Endodermal cell (in vitro differentiated cells): ENCODE data around the gene BACH2. TPM values are rescaled to one million over a fixed set of nuclear protein-coding genes. Genes with fewer than 3 reads are reported as not detected.

Experiments
- DNase-seq: peaks from one replicate; pipeline ENCODE4 v3.0.0-alpha.2; 2017
- H3K27ac ChIP-seq: 2 replicates; pipeline ENCODE4 v1.5.1; 2013; ENCODE audit warnings: mild to moderate bottlenecking, low read depth, low read length, moderate library complexity
- H3K27me3 ChIP-seq: 2 replicates; pipeline ENCODE4 v1.6.1; 2013; ENCODE audit warnings: mild to moderate bottlenecking, low read length, moderate library complexity; ENCODE audit not compliant: insufficient read depth, control insufficient read depth, poor library complexity, severe bottlenecking
- H3K36me3 ChIP-seq: 2 replicates; pipeline ENCODE4 v1.7.0; 2013; ENCODE audit warnings: mild to moderate bottlenecking, low read length, moderate library complexity; ENCODE audit not compliant: control insufficient read depth, insufficient read depth
- H3K4me1 ChIP-seq: one replicate; pipeline ENCODE4 v1.7.0; 2013; ENCODE audit warnings: low read length; ENCODE audit not compliant: control insufficient read depth, insufficient read depth
- H3K4me3 ChIP-seq: 2 replicates; pipeline ENCODE4 v1.5.1; 2013; ENCODE audit warnings: mild to moderate bottlenecking, low read length, moderate library complexity
- H3K9ac ChIP-seq: 2 replicates; pipeline ENCODE4 v1.6.1; 2013; ENCODE audit warnings: mild to moderate bottlenecking, low read length, moderate library complexity; ENCODE audit not compliant: poor library complexity, severe bottlenecking; ENCODE audit errors: extremely low read depth
- H3K9me3 ChIP-seq: 2 replicates; pipeline ENCODE4 v1.6.1; 2013; ENCODE audit warnings: mild to moderate bottlenecking, low read length, moderate library complexity; ENCODE audit not compliant: control insufficient read depth
- H3K27ac Mint-ChIP-seq: 2 replicates; pipeline ENCODE4 v1.8.0; 2020; ENCODE audit warnings: mixed read lengths
- H3K27me3 Mint-ChIP-seq: 2 replicates; pipeline ENCODE4 v1.8.0; 2021; ENCODE audit warnings: mild to moderate bottlenecking, mixed read lengths; ENCODE audit not compliant: insufficient read depth
- H3K36me3 Mint-ChIP-seq: 2 replicates; pipeline ENCODE4 v1.8.0; 2020; ENCODE audit warnings: low read depth, mixed read lengths
- H3K4me1 Mint-ChIP-seq: 2 replicates; pipeline ENCODE4 v1.8.0; 2020; ENCODE audit warnings: mixed read lengths
- H3K4me3 Mint-ChIP-seq: 2 replicates; pipeline ENCODE4 v1.8.0; 2020; ENCODE audit warnings: mild to moderate bottlenecking, moderate library complexity, mixed read lengths
- H3K9me3 Mint-ChIP-seq: 2 replicates; pipeline ENCODE4 v1.8.0; 2020; ENCODE audit warnings: mild to moderate bottlenecking, mixed read lengths
- WGBS, 2 experiments: methylation state at CpG; one replicate each; pipeline versions ENCODE4 v1.1.5 to v1.1.7; 2013; ENCODE audit warnings: missing lambda C conversion rate in 2 of 2, mixed read lengths in 1 of 2; ENCODE audit not compliant: insufficient coverage in 1 of 2, insufficient read length in 1 of 2; 5-methylcytosine and 5-hydroxymethylcytosine counted together
- total RNA-seq, 2 donors: library from RNA; stranded (reverse); fragmentation: NEBNext Ultra II Directional in 1 of 2; extraction: Animal tissue kit (Norgen Biotek cat#: 25700) in 1 of 2; gene quantifications; 2 replicates in 1 of 2; 3 replicates in 1 of 2; pipeline ENCODE4 v1.2.1, GENCODE V29; 2021
- TF ChIP-seq, protein P1 (sequence below): fragments of 200-600 bp; sonication (generic); conservative IDR thresholded peaks from 2 replicates; pipeline ENCODE4 v1.5.0; 2021; ENCODE audit warnings: antibody characterized with exemption, mild to moderate bottlenecking

The BACH2 gene
- total RNA-seq, 2 donors from 2014 or later: 11.0 to 22.3 TPM

DNA sequence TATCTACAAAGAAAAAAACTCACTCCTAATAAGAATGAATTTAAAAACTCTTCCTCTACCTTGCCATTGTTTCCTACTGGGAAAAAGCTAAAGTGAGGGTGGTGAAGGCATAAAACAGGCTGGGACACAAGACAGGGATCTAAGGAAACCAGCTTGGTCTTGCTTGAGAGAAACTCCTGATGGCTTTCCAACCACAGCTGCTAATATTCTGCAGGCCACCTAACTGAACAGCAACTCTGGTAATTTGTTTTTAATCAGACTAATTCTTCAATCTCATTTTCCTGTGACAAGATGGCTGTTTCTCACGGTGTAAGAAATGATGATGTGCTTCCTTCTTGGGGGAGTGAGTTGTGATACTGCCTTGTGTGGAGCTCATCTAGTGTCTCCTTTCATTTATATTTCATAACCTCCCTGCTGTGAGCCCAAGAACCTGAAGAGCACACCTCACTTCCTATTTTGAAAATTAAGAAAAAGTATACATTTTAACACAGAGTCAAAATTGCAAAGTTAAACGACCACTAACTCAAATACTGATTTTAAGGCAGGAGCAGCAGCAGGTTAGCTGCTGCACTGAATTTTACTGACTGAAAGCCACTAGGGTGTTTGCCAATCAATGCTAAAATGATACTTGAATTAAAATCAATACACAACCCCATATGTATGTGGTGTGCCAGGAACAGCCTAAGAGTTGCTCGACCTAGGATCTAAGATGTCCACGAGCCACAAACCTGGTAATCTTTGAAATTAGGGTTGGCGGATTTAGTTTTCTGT, 58.0 kb downstream of the BACH2 start:
- H3K4me1 ChIP-seq: peaks cover 9% of the 10 kb centered on the region
- peaks cover 13% of the 10 kb centered on the region for H3K36me3 Mint-ChIP-seq
- H3K27ac ChIP-seq: no peak overlapping the region
- peak overlapping the region; percentile 5 for H3K4me3 ChIP-seq
- H3K9me3 ChIP-seq: no peaks in the 10 kb centered on the region
- H3K9me3 Mint-ChIP-seq: peaks cover 4% of the 10 kb centered on the region
- no peak overlapping the region for H3K4me3 Mint-ChIP-seq
- H3K9ac ChIP-seq: no peak overlapping the region
- H3K27me3 ChIP-seq: no peaks in the 10 kb centered on the region
- H3K4me1 Mint-ChIP-seq: peaks cover 31% of the 10 kb centered on the region
- peak overlapping the region; percentile 56 for H3K27ac Mint-ChIP-seq
- H3K36me3 ChIP-seq: no peaks in the 10 kb centered on the region
- no peak for DNase-seq
- H3K27me3 Mint-ChIP-seq: no peaks in the 10 kb centered on the region
- TF ChIP-seq, protein P1, sequence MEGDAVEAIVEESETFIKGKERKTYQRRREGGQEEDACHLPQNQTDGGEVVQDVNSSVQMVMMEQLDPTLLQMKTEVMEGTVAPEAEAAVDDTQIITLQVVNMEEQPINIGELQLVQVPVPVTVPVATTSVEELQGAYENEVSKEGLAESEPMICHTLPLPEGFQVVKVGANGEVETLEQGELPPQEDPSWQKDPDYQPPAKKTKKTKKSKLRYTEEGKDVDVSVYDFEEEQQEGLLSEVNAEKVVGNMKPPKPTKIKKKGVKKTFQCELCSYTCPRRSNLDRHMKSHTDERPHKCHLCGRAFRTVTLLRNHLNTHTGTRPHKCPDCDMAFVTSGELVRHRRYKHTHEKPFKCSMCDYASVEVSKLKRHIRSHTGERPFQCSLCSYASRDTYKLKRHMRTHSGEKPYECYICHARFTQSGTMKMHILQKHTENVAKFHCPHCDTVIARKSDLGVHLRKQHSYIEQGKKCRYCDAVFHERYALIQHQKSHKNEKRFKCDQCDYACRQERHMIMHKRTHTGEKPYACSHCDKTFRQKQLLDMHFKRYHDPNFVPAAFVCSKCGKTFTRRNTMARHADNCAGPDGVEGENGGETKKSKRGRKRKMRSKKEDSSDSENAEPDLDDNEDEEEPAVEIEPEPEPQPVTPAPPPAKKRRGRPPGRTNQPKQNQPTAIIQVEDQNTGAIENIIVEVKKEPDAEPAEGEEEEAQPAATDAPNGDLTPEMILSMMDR: no peak
- WGBS, 2 experiments: 71 to 82% methylated on average over 1 to 5 of the region's 5 CpGs

DNA sequence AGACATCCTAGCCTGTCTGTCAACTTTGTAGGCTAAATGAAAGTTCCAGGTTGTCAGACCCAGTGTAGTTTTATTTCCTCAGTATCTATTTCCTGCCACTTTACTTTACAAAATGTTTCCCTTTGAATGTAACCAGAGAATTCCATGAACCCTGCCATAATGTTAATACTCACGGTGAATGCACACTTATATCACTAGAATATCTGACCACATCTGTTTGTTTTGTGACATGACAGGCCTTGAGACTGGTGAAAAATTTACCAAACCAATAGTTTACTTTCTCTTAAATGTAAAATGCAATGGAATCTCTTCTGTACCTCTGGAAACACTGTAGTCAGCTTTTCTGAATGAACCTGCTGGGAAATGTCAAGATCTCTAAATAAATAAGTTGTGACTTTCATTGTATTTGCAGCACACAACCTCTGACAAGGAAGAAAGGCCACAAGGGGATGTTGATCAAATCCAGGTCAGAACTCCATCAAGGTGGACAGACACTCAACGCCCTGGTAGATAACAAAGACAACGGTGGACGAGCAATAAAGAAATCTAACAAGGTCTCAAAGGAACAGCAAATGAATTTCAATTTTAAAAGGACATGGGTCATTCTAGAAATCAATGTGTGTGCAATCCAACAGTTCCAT, 59.2 kb downstream of the BACH2 start:
- Mint-ChIP-seq H3K4me1 (peaks cover 31% of the 10 kb centered on the region), H3K4me3 (no peak overlapping the region), H3K9me3 (peaks cover under 1% of the 10 kb centered on the region), H3K27ac (no peak overlapping the region), H3K27me3 (no peaks in the 10 kb centered on the region), H3K36me3 (peaks cover 11% of the 10 kb centered on the region)
- Histone ChIP-seq H3K4me3 (no peak overlapping the region), H3K9me3 (no peaks in the 10 kb centered on the region), H3K36me3 (no peaks in the 10 kb centered on the region), H3K27me3 (no peaks in the 10 kb centered on the region), H3K9ac (no peak overlapping the region), H3K4me1 (peaks cover 9% of the 10 kb centered on the region), H3K27ac (no peak overlapping the region)
- DNase-seq: no peak
- TF ChIP-seq, protein P1: no peak
- 97 to 100% methylated on average over 3 to 4 of the region's 4 CpGs for WGBS, 2 experiments

DNA sequence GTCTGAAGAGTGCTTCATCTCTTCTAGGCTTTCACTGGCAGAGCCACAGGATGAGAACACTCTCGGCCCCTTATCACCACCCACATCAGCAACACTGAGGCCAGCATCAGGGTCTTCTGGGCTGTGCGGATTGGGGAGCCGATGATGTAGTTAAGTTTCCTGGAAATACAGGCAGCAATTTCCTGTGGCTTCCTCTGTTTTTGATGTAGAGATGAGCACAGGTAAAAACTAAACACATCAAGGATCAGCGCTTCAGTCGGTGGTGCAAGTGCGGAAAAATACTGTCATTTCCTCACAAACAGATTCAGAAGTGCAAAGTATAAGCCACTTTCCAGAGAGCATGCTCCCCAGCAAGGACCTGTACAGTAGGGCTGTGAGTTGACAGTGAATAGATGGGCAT, 62.6 kb downstream of the BACH2 start:
- no peaks in the 10 kb centered on the region for H3K9me3 ChIP-seq
- H3K27me3 ChIP-seq: no peaks in the 10 kb centered on the region
- TF ChIP-seq, protein P1: no peak
- H3K27ac Mint-ChIP-seq: no peak overlapping the region
- no peak overlapping the region for H3K4me3 Mint-ChIP-seq
- peaks cover 4% of the 10 kb centered on the region for H3K36me3 Mint-ChIP-seq
- peaks cover 8% of the 10 kb centered on the region for H3K4me1 ChIP-seq
- H3K9me3 Mint-ChIP-seq: no peaks in the 10 kb centered on the region
- no peaks in the 10 kb centered on the region for H3K27me3 Mint-ChIP-seq
- H3K4me1 Mint-ChIP-seq: peaks cover 28% of the 10 kb centered on the region
- no peak for DNase-seq
- H3K36me3 ChIP-seq: peaks cover 3% of the 10 kb centered on the region
- no peak overlapping the region for H3K9ac ChIP-seq
- H3K27ac ChIP-seq: no peak overlapping the region
- no peak overlapping the region for H3K4me3 ChIP-seq
- 97 to 100% methylated on average over 2 to 6 of the region's 6 CpGs for WGBS, 2 experiments
